UCSD-AML1 (cell line): Measurements from ENCODE around the gene KRT33B.
"Not testable (repeated sequence)": the region's sequence is repeated elsewhere in the genome, so short reads cannot be mapped to it uniquely, and the experiment has no call there.

ENCODE experiments used
- DNase-seq: peaks from one replicate; lab custom pipeline; 2025; ENCODE audit not compliant: unreplicated experiment; lab: John Stamatoyannopoulos, UW

The KRT33B gene

DNA sequence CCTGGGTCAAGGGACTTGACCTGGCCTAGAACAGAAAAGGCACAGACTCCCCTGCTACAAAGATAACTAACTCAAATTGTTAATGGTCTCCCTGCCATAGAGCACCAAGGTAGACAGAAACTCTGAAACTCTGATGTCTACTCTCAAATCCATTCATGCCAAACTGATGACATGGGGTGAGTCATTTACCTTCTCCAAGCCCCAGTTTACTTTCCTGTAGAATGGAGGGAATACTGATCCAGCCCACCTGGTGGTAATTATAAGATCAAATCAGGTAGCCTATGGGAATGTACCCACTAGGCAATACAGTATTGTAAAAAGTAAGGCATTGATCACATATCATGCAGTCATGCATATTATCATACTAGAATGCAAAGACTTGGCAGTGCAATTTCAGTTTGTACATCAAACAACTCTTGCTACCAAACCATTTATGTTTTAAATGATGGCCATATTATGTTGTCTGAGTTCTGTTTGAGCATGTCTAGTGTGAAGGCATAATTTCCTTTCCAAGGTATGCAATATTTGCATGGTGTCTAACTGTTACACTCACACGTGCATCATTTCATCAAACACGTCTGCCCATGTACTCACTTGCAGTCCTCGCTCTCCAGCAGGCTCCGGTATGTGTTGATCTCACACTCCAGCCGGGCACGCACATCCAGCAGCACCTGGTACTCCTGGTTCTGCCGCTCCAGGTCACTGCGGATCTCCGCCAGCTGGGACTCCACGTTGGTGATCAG is 24.8 kb upstream of the KRT33B start:
- no peak for DNase-seq

GRCh38 chr17:41393826-41394225 is 24.2 kb upstream of the KRT33B start:
- no peak for DNase-seq

GRCh38 chr17:41393294-41393693 is 23.7 kb upstream of the KRT33B start:
- no peak for DNase-seq

DNA sequence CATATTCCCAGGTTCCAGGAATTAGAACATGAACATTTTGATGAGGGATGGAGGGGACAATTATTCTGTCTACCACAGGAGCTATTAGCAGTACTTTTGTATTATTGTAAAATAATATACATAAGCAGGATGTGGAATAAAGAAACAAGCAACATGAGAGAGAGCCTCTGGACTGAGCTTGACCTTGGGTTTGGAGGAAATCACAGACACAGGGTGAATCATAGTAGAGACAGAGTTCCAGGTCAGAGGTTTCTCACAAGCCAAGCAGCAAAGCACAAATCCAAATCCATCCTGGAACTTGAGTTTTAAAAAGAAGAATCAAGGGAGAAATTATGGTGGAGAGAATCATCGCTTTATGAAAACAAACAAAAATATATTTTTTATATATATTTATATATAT is 22.7 kb upstream of the KRT33B start:
- DNase-seq, result no peak

- DNase-seq, result no peak
These were observed 21.9 kb upstream of the KRT33B start for GRCh38 chr17:41391535-41391934.

DNA sequence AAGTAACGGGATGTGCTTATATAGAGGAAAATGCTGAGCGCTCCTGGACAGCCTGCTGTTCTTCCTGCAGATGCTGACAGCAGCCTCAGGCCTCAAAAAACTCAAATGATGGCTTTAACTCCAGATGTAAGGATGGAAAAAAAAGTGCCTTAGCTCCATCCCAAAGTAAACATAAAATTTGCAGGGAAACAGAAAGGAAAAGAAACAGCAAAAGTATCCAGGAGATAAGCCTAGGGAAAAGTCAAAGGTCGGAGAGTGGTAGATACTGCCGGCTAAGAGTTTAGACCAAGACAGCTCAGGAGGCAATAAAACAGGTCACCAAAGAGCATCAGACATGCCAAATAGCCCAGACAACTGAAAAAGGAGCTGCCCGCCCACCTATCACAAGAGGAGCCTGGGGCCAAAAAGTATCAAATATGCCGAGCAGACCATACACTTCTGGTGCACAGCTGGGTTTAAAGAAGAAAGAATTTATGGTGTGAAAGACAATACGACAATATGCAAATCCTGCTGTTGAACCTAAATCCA is 20.9 kb upstream of the KRT33B start:
- DNase-seq, result no peak

DNA sequence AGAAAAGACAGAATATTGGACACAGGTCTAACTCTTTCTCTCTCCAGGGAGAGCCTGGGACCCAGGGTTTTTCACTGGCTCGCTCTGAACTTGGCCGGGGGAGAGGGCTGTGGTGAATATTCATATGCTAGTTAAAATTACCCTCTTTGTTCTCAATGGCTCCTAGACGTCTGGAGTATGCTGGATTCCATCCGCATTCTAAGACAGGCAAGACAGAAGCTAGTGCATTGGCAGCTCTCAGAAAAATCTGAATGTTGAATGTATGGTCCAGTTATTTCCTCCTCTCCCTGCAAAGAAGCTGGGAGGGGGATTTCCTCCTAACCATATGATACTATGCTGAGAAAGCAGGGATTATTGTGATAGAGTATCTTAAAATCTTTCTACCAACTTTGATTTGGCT is 18.1 kb upstream of the KRT33B start:
- DNase-seq, result no peak

DNA sequence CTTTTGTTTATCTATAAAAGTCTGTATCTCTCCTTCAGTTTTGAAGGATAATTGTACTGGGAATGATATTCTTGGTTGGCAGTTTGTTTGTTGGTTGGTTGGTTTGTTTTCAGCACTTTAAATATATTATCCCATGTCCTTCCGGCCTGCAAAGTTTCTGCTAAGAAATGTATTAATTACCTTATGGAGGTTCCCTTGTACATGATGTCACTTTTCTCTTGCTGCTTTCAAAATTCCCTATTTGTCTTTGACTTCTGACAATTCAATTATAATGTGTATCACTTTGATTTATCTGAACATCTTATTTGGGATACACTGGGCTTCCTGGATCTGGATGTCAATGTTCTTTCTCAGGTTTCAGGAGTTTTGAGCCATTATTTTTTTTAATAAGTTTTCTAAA is 16.6 kb upstream of the KRT33B start:
- no peak for DNase-seq

- DNase-seq, result no peak
These were observed 14.1 kb upstream of the KRT33B start for GRCh38 chr17:41383690-41384089.

GRCh38 chr17:41382394-41382793 is 12.8 kb upstream of the KRT33B start:
- no peak for DNase-seq

- not testable (repeated sequence) for DNase-seq
These were observed 12.3 kb upstream of the KRT33B start, which contains the start of gene KRT34 for GRCh38 chr17:41381943-41382342. KRT34 (minus strand) TSS chr17:41382306; CDS start chr17:41382246, 60 bp downstream.

DNA sequence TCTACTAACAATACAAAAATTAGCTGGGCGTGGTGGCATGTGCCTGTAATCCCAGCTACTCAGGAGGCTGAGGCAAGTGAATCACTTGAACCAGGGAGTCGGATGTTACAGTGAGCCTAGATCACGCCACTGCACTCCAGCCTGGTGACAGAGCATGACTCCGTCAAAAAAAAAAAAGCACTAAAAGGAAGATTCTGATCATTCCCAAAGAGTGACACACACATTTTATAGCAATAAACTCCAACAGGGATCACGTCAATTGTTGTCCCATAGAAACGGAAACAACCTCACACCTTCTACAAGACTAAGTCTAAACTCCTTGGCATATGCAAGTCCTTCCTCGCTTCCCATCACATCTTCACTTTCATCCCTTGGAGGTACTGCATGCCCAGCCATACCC is 10.5 kb upstream of the KRT33B start:
- not testable (repeated sequence) for DNase-seq

DNA sequence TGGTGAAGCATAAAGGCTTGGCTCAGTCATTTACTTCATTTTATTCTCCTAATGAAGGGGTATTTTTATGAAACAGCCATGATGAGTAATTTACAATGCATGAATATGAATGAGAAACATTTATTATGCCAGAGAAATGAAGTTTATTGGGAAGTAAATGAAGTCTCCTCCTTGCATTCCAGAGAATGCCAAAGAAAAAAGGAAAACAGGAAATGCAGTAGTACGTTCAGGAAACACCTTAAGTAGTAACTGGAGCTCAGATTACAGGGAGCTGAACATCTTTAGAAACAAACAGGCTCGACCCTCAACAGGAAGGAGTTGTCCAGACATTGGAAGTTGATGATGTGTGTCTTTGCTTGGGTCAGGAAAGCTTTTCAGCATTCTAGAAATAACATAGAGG is 7.9 kb upstream of the KRT33B start:
- DNase-seq, result no peak

GRCh38 chr17:41369023-41369422 is 590 bp downstream of the KRT33B start:
- DNase-seq, result no peak

DNA sequence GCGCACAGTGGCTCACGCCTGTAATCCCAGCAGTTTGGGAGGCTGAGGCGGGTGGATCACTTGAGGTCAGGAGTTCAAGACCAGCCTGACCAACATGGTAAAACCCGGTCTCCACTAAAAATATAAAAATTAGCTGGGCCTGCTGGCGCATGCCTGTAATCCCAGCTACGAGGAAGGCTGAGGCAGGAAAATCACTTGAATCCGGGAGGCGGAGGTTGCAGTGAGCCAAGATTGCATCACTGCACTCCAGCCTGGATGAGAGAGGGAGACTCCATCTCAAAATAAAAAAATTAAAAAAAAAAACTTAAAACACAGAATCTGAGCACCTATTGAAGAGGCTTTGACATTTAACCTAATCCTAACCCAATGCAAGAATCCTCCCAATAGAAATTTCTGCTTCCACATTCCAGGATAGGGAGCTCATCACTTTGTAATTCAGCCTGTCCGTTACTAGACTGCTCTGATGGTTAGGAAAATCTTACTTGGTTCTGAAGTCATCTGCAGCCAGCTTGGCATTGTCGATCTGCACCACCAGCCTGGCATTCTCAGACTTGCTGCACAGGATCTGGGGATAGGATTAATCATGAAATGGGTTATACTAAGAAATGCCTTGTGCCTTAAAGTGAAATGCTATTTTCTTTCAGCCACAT is 2.1 kb downstream of the KRT33B start:
- DNase-seq, result no peak

DNA sequence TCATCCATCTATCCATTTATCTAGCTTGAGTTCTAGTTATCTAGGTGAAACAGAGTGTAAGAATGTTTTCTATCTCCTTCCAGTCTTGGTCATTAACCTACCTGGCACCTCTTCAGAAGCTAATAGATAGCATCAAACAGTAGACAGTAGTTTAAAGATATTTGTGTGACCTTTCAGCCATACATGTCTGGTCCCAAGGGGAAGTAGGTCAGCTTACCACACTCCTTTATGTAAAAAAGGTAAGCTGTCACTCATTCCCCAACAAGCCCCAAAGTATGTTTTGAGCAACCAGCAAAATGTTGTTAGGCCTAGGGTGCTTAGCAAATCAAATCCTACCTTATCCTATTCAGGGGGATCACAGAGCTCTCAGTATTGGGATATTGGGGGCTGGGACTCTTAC is 3.5 kb downstream of the KRT33B start:
- no peak for DNase-seq

GRCh38 chr17:41363881-41364280 is 5.7 kb downstream of the KRT33B start:
- DNase-seq, result no peak

- DNase-seq, result no peak
These were observed 9.2 kb downstream of the KRT33B start for GRCh38 chr17:41360296-41360995.

GRCh38 chr17:41354536-41354935 is 15.1 kb downstream of the KRT33B start:
- DNase-seq, result no peak

DNA sequence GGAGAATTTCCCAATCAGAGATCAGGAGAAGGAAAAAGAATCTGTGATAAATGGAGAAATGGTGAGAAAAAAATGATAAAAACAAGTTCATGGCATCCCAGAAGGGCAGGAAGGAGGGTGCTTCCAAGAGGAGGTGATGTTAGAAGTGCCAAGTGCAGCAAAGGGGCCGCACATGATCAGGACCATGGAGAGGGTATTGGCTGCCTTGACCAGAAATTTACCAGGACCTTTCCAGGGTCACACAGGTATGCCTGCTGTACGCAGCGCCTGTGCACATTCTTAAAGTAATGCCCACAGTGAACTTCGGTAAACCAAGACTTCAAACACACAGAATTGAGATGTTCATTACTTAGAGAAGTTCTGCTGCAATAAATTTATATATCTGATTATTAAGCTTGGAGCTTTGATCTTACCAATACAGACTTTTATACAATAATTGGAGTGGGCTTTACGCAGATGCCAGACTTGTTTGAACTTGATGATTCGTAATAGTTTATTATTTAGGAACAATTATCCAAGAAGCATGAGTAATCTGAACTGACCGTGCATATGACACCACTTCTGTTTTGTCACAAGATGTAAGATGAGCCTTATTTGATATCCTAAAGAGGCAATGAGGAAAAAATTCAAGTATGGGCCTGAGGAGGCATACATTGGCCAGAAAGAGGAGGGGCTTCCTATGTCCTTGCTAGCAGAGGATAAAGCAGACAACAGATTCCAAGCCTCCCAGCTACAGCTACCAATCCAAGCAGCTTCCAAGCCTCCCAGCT is 16.8 kb downstream of the KRT33B start:
- DNase-seq, result no peak

GRCh38 chr17:41351177-41351576 is 18.4 kb downstream of the KRT33B start:
- DNase-seq, result no peak
